GM18858 (cell line): ENCODE measurements around the gene KIF16B.
A peak's percentile ranks its signal among the peaks of the same experiment; 100 is the strongest.
"Not testable (repeated sequence)": the region's sequence is repeated elsewhere in the genome, so short reads cannot be mapped to it uniquely, and the experiment has no call there.

ENCODE experiments used
- ATAC-seq: cut with Tn5 transposase; IDR thresholded peaks from one replicate; pipeline ENCODE4 v1.9.1; 2021; ENCODE audit not compliant: unreplicated experiment

Gene KIF16B

DNA sequence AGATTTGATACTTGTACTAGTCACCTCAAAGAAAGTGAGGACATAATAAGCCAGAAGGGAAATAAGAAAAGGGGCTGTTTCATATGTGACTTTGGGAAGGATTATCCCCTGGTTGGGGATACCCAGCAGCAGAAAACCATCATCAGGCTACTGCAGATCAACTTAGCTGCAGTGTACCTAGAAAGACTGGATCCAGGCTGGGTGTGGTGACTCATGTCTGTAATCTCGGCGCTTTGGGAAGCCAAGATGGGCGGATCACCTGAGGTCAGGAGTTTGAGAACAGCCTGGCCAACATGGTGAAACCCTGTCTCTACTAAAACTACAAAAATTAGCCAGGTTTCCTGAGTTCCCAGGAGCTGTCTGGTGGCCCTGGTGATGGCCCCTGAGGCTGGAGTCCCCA, 23.2 kb upstream of the KIF16B start:
- not testable (repeated sequence) for ATAC-seq

DNA sequence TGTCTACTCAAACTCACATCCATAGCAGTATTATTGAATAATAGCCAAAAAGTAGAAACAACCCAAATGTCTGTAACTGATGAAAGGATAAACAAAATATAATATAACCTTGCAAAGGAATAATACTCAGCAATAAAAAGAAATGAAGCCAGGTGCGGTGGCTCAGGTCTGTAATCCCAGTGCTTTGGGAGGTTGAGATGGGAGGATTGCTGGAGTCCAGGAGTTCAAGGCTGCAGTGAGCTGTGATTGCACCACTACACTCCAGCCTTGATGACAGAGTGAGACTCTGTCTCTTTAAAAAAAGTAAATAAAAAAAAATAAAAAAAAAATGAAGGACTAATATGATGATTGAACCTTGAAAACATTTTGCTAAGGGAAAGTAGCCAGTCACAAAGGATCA, 22.1 kb upstream of the KIF16B start:
- ATAC-seq: no peak

GRCh38 chr20:16590041-16590633, 16.9 kb upstream of the KIF16B start:
- no peak for ATAC-seq

DNA sequence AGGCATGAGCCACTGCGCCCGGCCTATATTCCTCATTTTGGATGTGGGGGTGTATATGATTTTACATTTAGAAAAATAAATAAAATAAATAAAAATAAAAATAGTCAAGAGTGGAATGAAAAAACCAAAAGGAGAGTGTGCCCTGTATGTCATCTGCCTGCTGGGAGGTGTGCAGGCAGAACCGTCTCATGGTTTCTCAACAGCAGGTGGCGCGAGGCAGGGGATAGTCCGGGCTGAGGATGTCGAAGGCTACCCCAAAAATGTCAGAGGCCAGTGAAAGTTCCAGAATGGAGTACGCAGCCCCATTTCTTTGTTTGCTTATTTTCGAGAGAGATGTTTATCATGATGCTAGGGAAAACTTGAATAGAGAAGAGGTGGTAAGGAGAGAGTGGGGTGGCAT, 16.4 kb upstream of the KIF16B start:
- no peak for ATAC-seq

DNA sequence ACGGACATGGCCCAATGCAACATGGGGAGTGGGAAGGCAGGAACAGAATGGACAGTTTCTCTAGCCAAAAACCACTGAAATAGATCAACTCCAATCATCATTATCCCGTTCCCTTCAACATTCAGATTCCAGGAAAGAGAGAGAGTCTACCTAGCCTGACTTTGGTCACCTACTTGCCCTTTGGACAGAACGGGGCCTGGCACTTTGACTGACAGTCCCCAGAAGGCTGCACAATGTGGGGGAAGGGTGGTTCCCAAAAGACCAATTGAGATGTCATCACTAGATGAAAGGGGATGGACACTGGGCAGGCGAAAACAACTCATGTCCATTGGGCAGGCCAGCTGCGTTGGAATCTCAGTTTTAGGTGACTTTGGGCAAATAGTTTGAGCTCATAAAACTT, 15.0 kb upstream of the KIF16B start:
- ATAC-seq: no peak

DNA sequence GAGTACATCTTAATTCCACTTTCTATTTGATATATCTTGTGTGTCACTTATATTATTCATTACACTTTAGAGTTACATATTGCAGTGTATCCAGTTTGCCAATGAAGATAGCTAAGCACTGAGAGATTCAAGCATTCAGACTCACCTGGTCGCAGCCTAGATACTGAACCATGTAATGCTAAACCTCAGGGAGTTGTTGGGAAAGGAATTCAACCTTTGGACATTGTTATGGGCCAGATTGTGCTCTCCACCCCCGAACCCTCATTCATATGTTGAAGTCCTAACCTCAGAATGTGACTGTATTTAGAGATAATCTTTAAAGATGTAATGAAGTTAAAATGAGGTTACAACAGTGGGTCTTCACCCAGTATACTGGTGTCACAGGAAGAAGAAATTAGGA, 13.8 kb upstream of the KIF16B start:
- no peak for ATAC-seq

GRCh38 chr20:16583474-16583873, 10.2 kb upstream of the KIF16B start:
- ATAC-seq: no peak

- ATAC-seq: no peak
Observed at GRCh38 chr20:16581241-16581640, 8.0 kb upstream of the KIF16B start.

GRCh38 chr20:16580620-16581019, 7.4 kb upstream of the KIF16B start:
- ATAC-seq: no peak

DNA sequence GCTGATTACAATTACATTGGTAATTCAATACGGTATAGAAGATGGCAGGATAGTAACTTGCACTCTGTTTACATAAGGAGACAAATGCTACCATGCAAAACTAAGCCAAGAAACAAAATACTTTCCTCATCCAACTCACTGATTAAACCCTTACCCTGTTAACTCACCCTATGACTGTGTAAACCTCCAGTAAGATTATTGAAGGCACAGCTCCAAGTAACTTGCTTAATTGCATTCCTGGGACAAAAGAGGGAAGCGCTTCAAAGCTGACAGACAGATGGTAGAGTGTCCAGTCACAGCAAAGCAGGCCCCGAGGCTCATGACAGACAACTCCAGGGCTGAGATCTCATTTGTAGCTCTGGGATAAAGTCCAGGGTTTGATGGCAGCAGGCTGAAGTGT, 6.9 kb upstream of the KIF16B start:
- ATAC-seq: no peak

- no peak for ATAC-seq
Observed at GRCh38 chr20:16576219-16576618, 3.0 kb upstream of the KIF16B start.

GRCh38 chr20:16575390-16576140, 2.3 kb upstream of the KIF16B start:
- no peak for ATAC-seq

DNA sequence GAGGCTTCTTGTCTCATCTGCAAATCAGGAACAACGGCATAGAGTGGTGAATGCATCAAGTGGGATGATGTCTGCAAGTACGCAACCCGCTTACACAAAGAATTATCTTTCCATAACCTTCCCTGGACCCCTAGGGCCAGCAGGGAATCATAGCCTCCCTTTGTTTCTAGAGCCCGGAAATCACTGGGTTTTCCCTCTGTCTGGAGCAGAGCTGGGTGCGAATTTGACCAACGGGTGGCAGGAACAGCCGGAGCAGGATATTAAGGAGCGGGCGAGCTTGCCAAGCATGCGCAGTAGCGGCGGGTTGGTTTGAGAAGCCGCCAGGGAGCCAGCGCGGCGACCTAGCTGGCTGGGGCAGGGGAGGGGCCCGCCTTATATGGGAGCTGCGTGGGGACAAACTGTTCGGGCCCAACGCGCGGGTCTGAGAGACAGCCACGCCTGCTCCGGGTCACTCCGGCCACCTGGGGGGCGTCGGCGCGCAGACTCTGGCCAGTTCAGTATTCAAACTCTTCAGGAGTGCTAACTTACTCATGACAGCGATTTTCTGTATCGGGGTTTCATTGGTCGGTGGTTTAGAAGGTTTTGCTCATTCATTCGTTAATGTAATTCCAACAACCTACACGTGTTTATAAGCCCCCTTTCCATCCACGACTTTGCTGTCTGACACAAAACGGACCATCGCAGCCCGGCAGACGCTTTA, 1.6 kb upstream of the KIF16B start:
- peak; percentile 69 for ATAC-seq

DNA sequence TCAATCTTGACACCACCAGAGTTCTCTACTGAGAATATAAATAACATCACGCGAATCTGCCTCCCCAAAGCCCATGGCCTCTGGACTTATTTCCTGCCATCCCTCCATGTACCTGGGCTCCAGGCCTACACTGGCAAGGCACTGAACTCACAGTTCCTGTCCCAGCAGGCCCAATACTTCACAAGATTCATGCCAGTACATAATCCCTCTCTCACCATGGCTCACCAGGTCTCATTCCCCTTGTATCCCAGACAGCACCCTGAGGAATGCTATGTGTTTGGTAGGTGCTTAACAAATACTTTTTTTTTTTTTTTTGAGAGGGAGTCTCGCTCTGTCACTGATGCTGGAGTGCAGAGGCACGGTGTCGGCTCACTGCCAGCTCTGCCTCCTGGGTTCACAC, 1.9 kb downstream of the KIF16B start:
- no peak for ATAC-seq

DNA sequence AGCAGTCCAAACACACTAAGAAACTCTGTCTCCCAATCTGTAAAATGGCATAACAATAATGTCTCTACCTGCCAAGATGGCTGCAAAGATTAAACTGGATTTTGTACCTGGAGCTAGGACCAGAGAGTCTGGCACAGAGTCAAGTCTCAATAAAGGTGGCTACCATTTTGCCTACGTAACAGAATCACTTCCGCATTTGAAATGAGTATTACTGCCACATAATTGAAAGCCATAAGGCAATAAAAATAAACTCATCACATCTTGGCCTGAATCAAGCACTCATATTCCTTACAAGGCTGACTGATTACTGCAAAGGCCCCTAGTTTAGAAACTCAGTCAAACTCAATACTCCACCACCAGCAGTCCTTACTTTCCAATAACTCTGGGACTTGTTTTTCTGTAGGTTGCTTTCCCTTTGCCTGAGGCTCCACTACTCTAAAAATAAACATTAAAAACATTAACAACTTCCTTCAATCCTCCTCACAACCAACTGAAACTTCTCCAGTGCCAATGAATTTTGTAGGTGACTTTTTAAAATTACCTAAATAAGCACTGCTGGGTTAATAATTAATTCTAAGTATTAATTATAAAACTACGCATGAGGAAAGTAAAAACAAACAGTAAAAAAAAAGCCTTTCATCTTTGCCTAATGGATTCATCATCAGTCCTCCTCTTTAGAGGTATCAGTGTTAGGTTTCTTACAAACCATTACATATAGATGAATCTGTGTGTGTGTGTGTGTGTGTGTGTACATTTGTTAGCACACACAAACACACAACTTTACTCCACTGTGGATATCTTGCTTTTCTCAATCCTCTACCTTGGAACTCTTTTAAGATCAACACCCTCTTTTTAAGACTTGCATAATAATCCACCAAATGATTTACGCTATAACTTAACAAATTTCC, 3.7 kb downstream of the KIF16B start:
- ATAC-seq: no peak

DNA sequence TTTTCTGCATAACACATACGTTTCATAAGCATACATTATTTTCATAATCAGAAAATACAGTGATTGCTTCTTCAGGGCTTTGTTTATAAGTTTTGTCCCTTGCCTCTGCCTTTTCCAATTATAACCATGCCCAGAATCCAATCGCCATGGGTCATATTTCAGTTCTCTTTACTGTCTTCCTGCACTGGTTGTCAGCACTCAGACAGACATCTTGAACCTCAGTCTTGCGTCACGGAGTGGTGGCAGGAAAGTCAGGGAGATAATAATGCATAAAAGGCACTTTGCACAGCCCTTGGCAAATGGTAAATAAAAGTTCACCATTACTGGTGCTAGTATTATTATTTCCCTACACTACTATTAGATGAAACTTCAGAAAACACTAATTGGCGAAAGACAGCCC, 7.2 kb downstream of the KIF16B start:
- no peak for ATAC-seq

DNA sequence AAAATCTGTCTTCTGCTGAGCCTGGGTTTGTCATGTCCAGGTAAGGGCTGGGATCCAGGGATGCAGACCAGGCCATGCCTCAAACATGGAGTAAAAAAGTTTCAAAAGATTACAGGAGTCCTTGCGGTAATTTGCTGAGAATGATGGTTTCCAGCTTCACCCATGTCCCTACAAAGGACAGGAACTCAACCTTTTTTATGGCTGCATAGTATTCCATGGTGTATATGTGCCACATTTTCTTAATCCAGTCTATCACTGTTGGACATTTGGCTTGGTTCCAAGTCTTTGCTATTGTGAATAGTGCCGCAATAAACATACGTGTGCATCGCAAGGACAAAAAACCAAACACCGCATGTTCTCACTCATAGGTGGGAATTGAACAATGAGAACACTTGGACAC, 9.2 kb downstream of the KIF16B start:
- not testable (repeated sequence) for ATAC-seq

DNA sequence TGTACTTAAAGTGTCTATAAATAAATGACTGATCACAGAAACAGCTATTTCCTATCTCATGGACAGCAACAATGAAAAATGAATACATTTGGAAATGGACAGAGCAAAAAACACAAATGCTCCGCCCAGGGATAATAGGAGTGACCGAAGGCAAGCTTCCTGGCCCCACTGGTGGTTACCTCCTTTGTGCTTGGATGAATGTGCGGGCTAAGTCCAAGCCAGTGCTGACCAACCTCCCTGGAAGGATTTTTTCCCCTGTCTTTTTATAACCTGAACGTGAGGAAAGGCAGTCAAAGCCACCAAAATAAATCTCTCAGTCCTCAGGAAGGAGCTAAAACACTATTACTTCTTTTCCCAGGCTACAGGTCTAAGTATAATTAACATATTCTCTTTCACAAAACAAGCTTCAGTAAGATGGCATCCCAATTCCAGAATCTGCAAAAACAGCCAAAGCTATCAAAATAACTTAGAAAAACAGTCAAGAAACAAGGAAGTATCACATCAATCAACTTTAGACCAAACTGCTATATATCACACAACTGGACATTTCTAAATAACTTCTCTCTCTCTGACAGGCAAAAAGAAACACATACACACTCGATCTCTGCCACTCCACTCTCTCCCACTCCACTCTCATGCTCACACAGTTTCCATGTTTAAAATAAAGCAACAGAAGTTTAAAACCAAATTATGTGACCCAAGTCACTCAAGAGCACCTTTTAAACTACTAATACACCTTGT, 10.0 kb downstream of the KIF16B start:
- ATAC-seq: no peak

- no peak for ATAC-seq
Observed at GRCh38 chr20:16562259-16562658, 11.0 kb downstream of the KIF16B start.

DNA sequence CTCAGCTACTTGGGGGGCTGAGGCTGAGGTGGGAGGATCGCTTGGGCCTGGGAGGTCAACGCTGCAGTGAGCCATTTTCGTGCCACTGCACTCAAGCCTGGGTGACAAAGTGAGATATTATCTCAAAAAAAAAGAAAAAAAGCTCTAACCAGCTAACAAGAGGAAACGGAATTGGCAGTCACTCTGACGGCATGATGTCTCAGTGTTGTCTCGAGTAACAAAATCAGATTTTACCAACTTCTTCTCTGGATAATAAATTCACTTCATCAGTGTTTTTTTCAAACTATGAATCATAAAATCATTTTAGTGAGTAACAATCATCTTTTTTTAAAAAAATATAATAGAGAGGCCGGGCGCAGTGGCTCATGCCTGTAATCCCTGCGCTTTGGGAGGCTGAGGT, 12.6 kb downstream of the KIF16B start:
- no peak for ATAC-seq

GRCh38 chr20:16560216-16560615, 13.0 kb downstream of the KIF16B start:
- no peak for ATAC-seq
